ENCODE results near the gene GRIP2.

GRIP2 gene

GRCh38 chr3:14505001-14505802, 34.9 kb downstream of the GRIP2 start:
- DNase-seq: no peak

GRCh38 chr3:14503706-14504065, 36.5 kb downstream of the GRIP2 start:
- DNase-seq: no peak

- no peak for DNase-seq
Observed at GRCh38 chr3:14503033-14503705, 37.0 kb downstream of the GRIP2 start.

GRCh38 chr3:14502472-14502871, 37.7 kb downstream of the GRIP2 start:
- DNase-seq: no peak

DNA sequence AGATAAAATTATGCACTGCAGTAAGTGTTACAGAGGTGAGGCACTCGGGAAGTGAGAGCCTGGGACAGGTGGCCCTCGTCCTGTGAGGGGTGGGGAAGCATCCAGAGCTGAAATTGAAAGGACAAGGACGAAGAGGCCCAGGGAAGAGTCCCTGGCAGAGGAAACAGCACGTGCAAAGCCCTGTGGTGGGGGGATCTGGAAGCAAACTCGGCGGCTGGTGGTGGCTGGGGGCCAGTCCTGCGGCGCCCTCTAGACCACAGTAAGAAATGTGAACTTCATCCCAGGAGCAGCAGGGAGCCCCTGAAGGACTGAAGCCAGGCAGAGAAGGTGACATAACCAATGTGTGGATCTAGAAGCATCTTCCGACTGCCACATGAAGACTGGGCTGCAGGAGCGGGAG, 42.8 kb downstream of the GRIP2 start:
- no peak for DNase-seq

DNA sequence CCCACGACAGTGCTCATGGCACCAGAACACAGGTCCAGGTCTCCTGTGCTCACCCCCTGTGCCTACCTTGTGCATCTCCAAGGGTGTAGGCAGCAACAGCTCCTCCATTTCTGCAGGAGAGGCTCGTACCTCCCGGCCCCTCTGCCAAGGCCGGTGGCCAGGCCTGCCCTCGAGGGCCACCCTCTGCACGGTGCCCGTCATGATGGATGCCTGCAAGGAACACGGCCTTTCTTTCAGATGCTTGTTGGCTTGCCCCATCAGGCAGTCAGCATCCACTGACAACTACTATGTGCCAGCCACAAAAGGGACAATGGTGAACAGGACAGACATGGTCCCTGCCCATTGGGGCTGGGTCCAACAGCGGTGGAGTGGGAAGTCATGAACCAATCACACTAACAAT, 43.8 kb downstream of the GRIP2 start:
- DNase-seq: no peak

DNA sequence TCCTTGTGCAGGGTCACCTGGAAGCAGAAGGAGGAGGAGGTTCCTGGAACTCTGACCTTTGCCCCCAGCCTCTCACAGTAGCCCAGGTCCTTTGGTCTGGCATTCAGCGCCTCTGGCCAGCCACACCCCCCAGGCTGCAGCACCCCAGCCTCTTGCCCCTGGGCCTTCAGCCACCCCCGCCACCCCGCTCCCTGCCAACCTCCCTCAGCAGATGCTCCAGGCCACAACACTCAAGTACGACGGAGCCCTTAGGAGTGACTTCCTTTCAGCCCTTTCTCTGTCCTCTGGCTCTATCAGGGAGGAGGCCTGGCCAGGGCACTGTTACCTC, 45.2 kb downstream of the GRIP2 start:
- no peak for DNase-seq

GRCh38 chr3:14494279-14494972, 45.7 kb downstream of the GRIP2 start:
- DNase-seq: no peak

DNA sequence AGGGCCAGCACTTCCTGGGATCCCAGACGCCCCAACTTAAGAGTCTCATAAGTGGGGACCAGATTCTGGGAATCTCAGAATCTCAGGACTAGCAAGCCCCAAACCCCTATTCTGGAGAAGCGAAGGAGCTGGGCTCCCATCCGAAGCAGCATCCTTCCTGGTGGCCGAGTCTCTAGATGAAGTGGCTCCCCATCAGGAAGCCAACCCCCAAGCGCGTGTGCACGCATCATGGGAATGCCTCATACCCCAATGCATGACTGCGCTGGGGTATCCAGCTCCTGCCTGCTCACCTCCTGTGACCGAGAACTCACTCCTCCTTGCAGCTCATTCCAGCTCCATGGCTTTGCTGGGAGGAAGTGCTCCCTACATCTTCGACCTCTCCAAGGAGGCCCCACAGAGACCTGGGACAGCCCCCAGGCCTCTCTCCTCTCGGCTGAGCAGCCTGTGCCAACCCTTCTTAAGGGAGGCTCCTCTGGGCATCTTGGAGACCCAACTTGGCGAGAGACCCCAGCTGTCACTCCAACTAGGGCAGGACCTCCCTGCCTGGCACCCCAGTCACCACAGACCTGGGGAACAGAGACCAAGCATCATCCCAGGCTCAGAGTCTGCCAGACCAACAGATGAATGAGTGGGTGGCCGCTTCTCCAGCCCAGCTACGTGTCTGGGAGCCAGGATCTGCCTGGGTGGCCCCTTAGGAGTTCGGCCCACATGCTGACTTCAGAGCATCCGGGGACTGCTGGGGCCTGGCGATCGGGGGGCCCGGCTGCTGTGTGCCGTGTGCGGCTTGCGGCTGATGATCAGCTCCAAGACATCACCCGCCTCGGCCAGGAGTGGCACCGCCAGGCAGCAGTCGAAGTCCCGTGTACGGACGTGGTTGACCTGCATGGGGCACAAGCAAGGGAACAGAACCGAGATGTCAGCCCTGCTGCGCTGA, 46.9 kb downstream of the GRIP2 start:
- no peak for DNase-seq

DNA sequence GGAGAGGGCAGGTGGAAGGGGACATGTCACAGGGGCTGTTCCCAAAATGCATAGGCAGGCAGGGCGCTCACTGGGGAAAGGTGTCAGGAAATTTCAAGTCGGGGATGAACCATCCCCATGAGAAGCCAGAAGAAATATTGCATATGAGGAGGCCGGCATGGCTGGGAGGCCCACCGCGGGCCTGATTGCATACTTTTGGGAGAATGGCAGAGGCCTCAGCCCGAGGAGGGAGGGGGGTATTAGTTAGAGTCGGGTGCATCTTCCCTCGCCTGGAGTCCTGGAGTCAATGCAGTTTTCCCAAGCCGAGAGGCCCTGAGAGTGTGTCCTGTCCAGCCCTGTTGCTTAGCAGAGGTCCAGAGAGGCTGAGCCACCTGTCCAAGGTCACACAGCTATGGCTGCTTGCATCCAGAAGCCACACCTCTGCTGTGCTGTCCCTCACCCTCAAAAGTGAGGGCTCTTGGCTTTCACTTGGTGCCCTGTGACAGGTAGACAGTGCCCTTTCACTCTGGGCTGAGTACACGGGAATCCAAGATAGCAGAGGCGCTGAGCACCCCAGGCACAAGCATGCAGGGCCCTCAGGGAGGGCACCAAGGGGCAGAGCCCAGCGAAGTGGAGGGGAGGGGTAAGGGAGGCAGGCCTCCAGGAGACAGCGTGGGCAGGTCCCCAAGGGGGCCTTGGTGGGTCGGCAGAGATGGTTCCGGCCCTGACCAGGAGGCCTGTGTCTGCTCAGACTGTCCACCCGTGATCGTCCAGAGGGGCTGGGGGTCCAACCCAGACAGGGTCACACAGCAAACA, 48.5 kb downstream of the GRIP2 start:
- no peak for DNase-seq

DNA sequence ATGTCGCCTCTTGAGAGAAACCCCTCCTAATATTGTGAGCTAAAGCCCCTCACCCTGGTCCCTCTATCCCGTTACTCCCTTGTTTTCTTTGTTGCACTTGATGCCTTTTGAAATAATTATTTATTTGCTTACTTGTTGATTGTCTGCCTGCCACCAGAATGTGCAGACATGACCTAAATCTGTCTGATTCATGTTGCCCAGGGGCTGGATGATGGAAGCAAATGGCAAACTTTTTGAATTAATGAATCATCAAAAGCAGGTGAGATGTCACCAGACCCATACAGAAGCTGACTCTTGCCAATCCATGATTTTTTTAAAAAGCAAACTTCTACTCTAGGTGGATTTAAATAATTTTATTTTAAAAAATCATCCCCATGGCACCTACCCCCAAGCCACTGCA, 49.3 kb downstream of the GRIP2 start:
- no peak for DNase-seq

GRCh38 chr3:14490255-14490654, 49.9 kb downstream of the GRIP2 start:
- DNase-seq: no peak

DNA sequence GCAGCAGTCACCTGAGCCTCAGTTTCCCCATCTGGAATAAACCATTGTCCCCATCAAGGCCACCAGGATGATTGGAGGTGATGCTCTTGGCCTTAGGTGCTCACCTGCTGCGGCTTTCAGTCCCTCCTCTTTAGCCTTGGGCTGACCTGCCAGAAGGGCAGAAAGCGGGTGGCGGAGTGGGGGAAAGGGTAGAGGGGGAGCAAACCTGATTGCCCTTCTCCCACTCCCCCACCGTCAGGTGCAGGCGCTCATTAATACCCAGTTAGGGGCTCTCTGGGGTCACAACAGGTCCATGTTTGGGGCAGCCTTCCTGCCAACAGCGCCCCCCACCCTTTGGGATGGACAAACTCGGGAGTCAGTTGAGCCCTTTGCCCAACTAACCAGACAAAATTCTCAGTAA, 50.5 kb downstream of the GRIP2 start:
- no peak for DNase-seq

GRCh38 chr3:14488286-14489041, 51.7 kb downstream of the GRIP2 start:
- no peak for DNase-seq

- no peak for DNase-seq
Observed at GRCh38 chr3:14487821-14488220, 52.3 kb downstream of the GRIP2 start.

GRCh38 chr3:14487086-14487485, 53.1 kb downstream of the GRIP2 start:
- DNase-seq: no peak

DNA sequence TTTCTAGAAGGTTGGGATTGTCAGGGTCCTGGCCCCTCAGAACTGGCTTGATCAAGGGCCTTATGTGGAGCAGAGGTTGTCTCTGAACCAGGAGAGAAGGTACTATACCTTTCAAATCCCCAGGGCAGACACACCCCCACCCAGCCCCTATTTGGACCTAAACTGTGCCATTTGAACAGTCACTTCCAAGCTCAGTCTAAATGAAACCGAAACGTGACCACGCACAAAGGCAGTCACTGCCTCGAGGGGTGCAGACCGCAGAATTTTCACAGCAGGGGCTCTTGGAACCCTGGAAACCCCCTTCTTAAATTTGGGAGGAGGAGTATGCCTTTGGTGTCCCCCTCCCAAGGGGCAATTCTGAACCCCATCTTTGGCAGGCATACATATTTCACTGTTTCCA, 53.7 kb downstream of the GRIP2 start:
- no peak for DNase-seq

- DNase-seq: no peak
Observed at GRCh38 chr3:14485981-14486380, 54.2 kb downstream of the GRIP2 start.

- DNase-seq: no peak
Observed at GRCh38 chr3:14484741-14485140, 55.4 kb downstream of the GRIP2 start.

GRCh38 chr3:14483286-14483685, 56.9 kb downstream of the GRIP2 start:
- DNase-seq: no peak

DNA sequence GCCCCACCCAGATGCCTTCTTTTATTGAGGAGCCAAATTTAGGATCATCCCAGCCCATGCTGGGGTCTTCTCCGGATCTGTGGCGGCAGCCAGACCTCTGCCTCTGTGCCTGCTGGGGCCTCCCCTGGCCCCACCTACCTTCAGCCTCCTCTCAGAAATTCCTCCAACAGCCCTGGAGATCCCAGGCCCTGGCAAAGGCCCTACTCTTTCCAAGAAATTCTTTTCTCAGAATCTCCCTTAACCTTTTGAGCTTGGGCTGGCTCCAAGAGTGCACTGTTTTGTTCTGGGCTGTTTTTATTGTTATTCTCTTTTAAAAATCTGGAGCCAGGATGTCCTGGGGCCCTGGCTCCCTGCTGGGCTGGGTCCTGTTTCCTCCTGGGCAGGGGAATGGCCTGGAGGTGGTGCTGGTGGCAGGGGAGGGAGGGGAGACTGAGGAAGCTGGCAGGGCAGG, 57.8 kb downstream of the GRIP2 start:
- DNase-seq: no peak
